IMR-90 (cell line): Measurements from ENCODE around the gene HEPH.

Experiments used
- CHD1 ChIP-seq: IDR thresholded peaks from 2 replicates; pipeline ENCODE4 v1.6.1; 2012; ENCODE audit warnings: low read depth, low read length, improper control_type of control experiment
- CTCF ChIP-seq: conservative IDR thresholded peaks from 2 replicates; pipeline ENCODE4 v1.5.1; 2012; ENCODE audit warnings: mild to moderate bottlenecking, low read depth, low read length, improper control_type of control experiment
- MAFK ChIP-seq: IDR thresholded peaks from 2 replicates; pipeline ENCODE4 v1.6.1; 2012; ENCODE audit warnings: low read depth, low read length, improper control_type of control experiment
- MAZ ChIP-seq: IDR thresholded peaks from 2 replicates; pipeline ENCODE4 v1.6.1; 2012; ENCODE audit warnings: low read depth, mild to moderate bottlenecking, low read length, improper control_type of control experiment, moderate library complexity, borderline replicate concordance
- NFE2L2 ChIP-seq: fragments of 150-350 bp; IDR thresholded peaks from 2 replicates; pipeline ENCODE4 v1.6.1; 2016; ENCODE audit warnings: low read depth, mild to moderate bottlenecking, low read length
- POLR2A ChIP-seq: IDR thresholded peaks from 2 replicates; pipeline ENCODE4 v1.6.1; 2012; ENCODE audit warnings: mild to moderate bottlenecking, low read depth, low read length
- RAD21 ChIP-seq: IDR thresholded peaks from 2 replicates; pipeline ENCODE4 v1.6.1; 2012; ENCODE audit warnings: low read length, improper control_type of control experiment
- SMC3 ChIP-seq: fragments of 150-350 bp; IDR thresholded peaks from 2 replicates; pipeline ENCODE4 v1.6.1; 2016; ENCODE audit warnings: low read depth, mild to moderate bottlenecking, antibody characterized with exemption, low read length, moderate library complexity
- USF2 ChIP-seq: fragments of 150-350 bp; IDR thresholded peaks from 2 replicates; pipeline ENCODE4 v1.6.1; 2017; ENCODE audit warnings: mild to moderate bottlenecking, antibody characterized with exemption, low read length, low read depth

GRCh38 chrX:66166671-66167070, 2.6 kb downstream of the HEPH start:
- TF ChIP-seq POLR2A (no peak), CTCF (no peak), CHD1 (no peak), RAD21 (no peak), NFE2L2 (no peak), MAZ (no peak), MAFK (no peak), SMC3 (no peak), USF2 (no peak)
